SK-N-SH (cell line): Measurements from ENCODE around the gene B3GNT7. TPM values are rescaled to one million over a fixed set of nuclear protein-coding genes. Genes with fewer than 3 reads are reported as not detected.
A peak's percentile ranks its signal among the peaks of the same experiment; 100 is the strongest.

Experiments used
- CTCF ChIA-PET: fragments of 300-600, 350-600 bp; formaldehyde crosslinking; extraction: SDS; loops from one replicate; lab custom pipeline; 2021; lab: Yijun Ruan, JAX
- POLR2A ChIA-PET: fragments of 350-600 bp; sonication (Branson Sonifier 250); formaldehyde crosslinking; extraction: SDS; loops from one replicate; lab custom pipeline; 2020; ENCODE audit warnings: antibody characterized with exemption, inconsistent platforms; lab: Yijun Ruan, JAX
- DNase-seq: peaks from one replicate; pipeline ENCODE4 v3.0.0; 2012
- H2AFZ ChIP-seq: fragments of 200-600 bp; sonication (generic); 2 replicates; pipeline ENCODE4 v1.8.1; 2016; ENCODE audit warnings: antibody characterized with exemption, mild to moderate bottlenecking, low read depth
- H3F3A ChIP-seq: fragments of 200-600 bp; sonication (generic); replicated peaks from 2 replicates; pipeline ENCODE3; 2016; ENCODE audit warnings: antibody characterized with exemption, mild to moderate bottlenecking; ENCODE audit not compliant: insufficient read depth
- H3K27ac ChIP-seq, 2 experiments: fragments of 200-500 bp in 1 of 2; fragments of 200-600 bp in 1 of 2; sonication (Bioruptor generic) in 1 of 2; sonication (generic), shearing (Covaris generic) in 1 of 2; 2 replicates each; pipeline versions ENCODE4 v1.5.1 to v1.6.1; 2014 to 2016; ENCODE audit warnings: low read depth in 2 of 2, inconsistent platforms in 1 of 2, low read length in 1 of 2, mild to moderate bottlenecking in 1 of 2, mixed read lengths in 1 of 2
- H3K27me3 ChIP-seq: fragments of 200-600 bp; sonication (generic), shearing (Covaris generic); 2 replicates; pipeline ENCODE4 v1.6.1; 2016; ENCODE audit warnings: mixed run types; ENCODE audit not compliant: insufficient read depth
- H3K36me3 ChIP-seq, 2 experiments: fragments of 200-500 bp in 1 of 2; fragments of 200-600 bp in 1 of 2; sonication (Bioruptor generic) in 1 of 2; sonication (generic) in 1 of 2; replicated peaks in 1 of 2; 2 replicates each; pipeline versions ENCODE3 to v1.5.1; 2014 to 2016; ENCODE audit warnings: low read length in 1 of 2, mild to moderate bottlenecking in 1 of 2; ENCODE audit not compliant: insufficient read depth in 2 of 2, control insufficient read depth in 1 of 2
- H3K4me1 ChIP-seq, 2 experiments: fragments of 200-500 bp in 1 of 2; fragments of 200-600 bp in 1 of 2; sonication (Bioruptor generic) in 1 of 2; sonication (generic), shearing (Covaris generic) in 1 of 2; 2 replicates each; pipeline versions ENCODE4 v1.5.1 to v1.6.1; 2014 to 2016; ENCODE audit warnings: low read depth in 1 of 2, low read length in 1 of 2, mixed run types in 1 of 2; ENCODE audit not compliant: insufficient read depth in 2 of 2, control insufficient read depth in 1 of 2
- H3K4me2 ChIP-seq: fragments of 200-600 bp; sonication (generic), shearing (Covaris generic); 2 replicates; pipeline ENCODE4 v1.6.1; 2017; ENCODE audit warnings: mixed run types
- H3K4me3 ChIP-seq, 2 experiments: fragments of 200-500 bp in 1 of 2; fragments of 200-600 bp in 1 of 2; sonication (Bioruptor generic) in 1 of 2; sonication (generic), shearing (Covaris generic) in 1 of 2; 2 replicates each; pipeline versions ENCODE4 v1.5.1 to v1.8.1; 2014 to 2016; ENCODE audit warnings: low read depth in 2 of 2, inconsistent platforms in 1 of 2, low read length in 1 of 2, mild to moderate bottlenecking in 1 of 2, mixed read lengths in 1 of 2, moderate library complexity in 1 of 2
- H3K79me2 ChIP-seq: fragments of 200-600 bp; sonication (generic); 2 replicates; pipeline ENCODE4 v1.8.1; 2017; ENCODE audit warnings: mild to moderate bottlenecking; ENCODE audit not compliant: insufficient read depth
- H3K9ac ChIP-seq: fragments of 200-600 bp; sonication (generic); 2 replicates; pipeline ENCODE4 v1.6.1; 2017; ENCODE audit warnings: mixed run types
- H3K9me2 ChIP-seq: fragments of 200-600 bp; sonication (generic); 2 replicates; pipeline ENCODE4 v1.6.1; 2017; ENCODE audit warnings: mixed run types
- H3K9me3 ChIP-seq: fragments of 200-600 bp; sonication (generic); 2 replicates; pipeline ENCODE4 v1.6.1; 2017; ENCODE audit warnings: mixed run types, mild to moderate bottlenecking, moderate library complexity
- H4K20me1 ChIP-seq: fragments of 200-600 bp; sonication (generic); 2 replicates; pipeline ENCODE4 v1.6.1; 2017; ENCODE audit warnings: mild to moderate bottlenecking, mixed run types; ENCODE audit not compliant: insufficient read depth
- CHD2 ChIP-seq: fragments of 150-350 bp; IDR thresholded peaks from 2 replicates; pipeline ENCODE4 v1.6.1; 2018; ENCODE audit warnings: low read length; ENCODE audit not compliant: partially characterized antibody
- ELF1 ChIP-seq: IDR thresholded peaks from 2 replicates; pipeline ENCODE4 v1.4.0; 2012
- EP300 ChIP-seq, 2 experiments: IDR thresholded peaks; 2 replicates each; pipeline versions ENCODE4 v1.4.0 to v1.6.1; 2012; ENCODE audit warnings: borderline replicate concordance in 1 of 2, low read depth in 1 of 2, low read length in 1 of 2
- FOXJ3 ChIP-seq: sonication (generic); formaldehyde crosslinking; IDR thresholded peaks from 2 replicates; pipeline ENCODE4 v1.5.1; 2020; ENCODE audit warnings: mild to moderate bottlenecking, missing genetic modification reagents
- GABPA ChIP-seq: IDR thresholded peaks from 2 replicates; pipeline ENCODE4 v1.4.0; 2012; ENCODE audit warnings: low read depth, mild to moderate bottlenecking
- GATA2 ChIP-seq: sonication (generic); formaldehyde crosslinking; IDR thresholded peaks from 2 replicates; pipeline ENCODE4 v1.5.0; 2020; ENCODE audit warnings: mild to moderate bottlenecking, missing genetic modification reagents
- MXI1 ChIP-seq: IDR thresholded peaks from 2 replicates; pipeline ENCODE4 v1.6.1; 2012; ENCODE audit warnings: mild to moderate bottlenecking, low read depth, low read length, improper control_type of control experiment
- NFIC ChIP-seq: IDR thresholded peaks from 2 replicates; pipeline ENCODE4 v1.4.0; 2012; ENCODE audit warnings: borderline replicate concordance
- POLR2AphosphoS5 ChIP-seq: IDR thresholded peaks from 2 replicates; pipeline ENCODE4 v1.6.1; 2012; ENCODE audit warnings: low read depth, low read length
- RAD21 ChIP-seq: IDR thresholded peaks from 2 replicates; pipeline ENCODE4 v1.6.1; 2012; ENCODE audit warnings: mild to moderate bottlenecking, low read length
- RCOR1 ChIP-seq: fragments of 150-350 bp; IDR thresholded peaks from 2 replicates; pipeline ENCODE4 v1.6.1; 2017; ENCODE audit warnings: antibody characterized with exemption, low read length
- RFX5 ChIP-seq: IDR thresholded peaks from 2 replicates; pipeline ENCODE4 v1.6.1; 2012; ENCODE audit warnings: mild to moderate bottlenecking, improper control_type of control experiment, low read length
- SMC3 ChIP-seq: IDR thresholded peaks from 2 replicates; pipeline ENCODE4 v1.6.1; 2012; ENCODE audit warnings: low read depth, low read length, improper control_type of control experiment
- TAF1 ChIP-seq: IDR thresholded peaks from 2 replicates; pipeline ENCODE4 v1.6.1; 2012; ENCODE audit warnings: low read depth, mild to moderate bottlenecking, low read length, moderate library complexity, borderline replicate concordance
- TCF12 ChIP-seq: IDR thresholded peaks from 2 replicates; pipeline ENCODE4 v1.4.0; 2012
- WGBS: methylation state at CpG from one replicate; pipeline ENCODE4 v1.1.6; 2017; ENCODE audit warnings: low lambda C conversion rate; 5-methylcytosine and 5-hydroxymethylcytosine counted together
- polyA plus RNA-seq, 3 experiments: library from polyadenylated mRNA; depleted of rRNA; stranded (reverse); fragments of >200 nt; gene quantifications; 2 replicates each; pipeline ENCODE4 v1.2.3, GENCODE V29; 2012
- TF ChIP-seq, protein P1 (sequence below): fragments of 150-350 bp; IDR thresholded peaks from 2 replicates; pipeline ENCODE4 v1.6.1; 2017; ENCODE audit warnings: antibody characterized with exemption, low read length, low read depth, borderline replicate concordance
- TF ChIP-seq, protein P2 (sequence below): fragments of 150-350 bp; IDR thresholded peaks from 2 replicates; pipeline ENCODE4 v1.6.1; 2016; ENCODE audit warnings: mild to moderate bottlenecking, low read depth, low read length
- TF ChIP-seq, protein P3 (sequence below): IDR thresholded peaks from 2 replicates; pipeline ENCODE4 v1.6.1; 2012; ENCODE audit warnings: mild to moderate bottlenecking, low read depth, low read length, moderate library complexity
- TF ChIP-seq, protein P4 (sequence below): IDR thresholded peaks from 2 replicates; pipeline ENCODE4 v1.4.0; 2012; ENCODE audit warnings: low read depth

B3GNT7 gene
- polyA plus RNA-seq, 1 of the 3 experiments (the other 2 are of a cell fraction): 0.12 TPM

DNA sequence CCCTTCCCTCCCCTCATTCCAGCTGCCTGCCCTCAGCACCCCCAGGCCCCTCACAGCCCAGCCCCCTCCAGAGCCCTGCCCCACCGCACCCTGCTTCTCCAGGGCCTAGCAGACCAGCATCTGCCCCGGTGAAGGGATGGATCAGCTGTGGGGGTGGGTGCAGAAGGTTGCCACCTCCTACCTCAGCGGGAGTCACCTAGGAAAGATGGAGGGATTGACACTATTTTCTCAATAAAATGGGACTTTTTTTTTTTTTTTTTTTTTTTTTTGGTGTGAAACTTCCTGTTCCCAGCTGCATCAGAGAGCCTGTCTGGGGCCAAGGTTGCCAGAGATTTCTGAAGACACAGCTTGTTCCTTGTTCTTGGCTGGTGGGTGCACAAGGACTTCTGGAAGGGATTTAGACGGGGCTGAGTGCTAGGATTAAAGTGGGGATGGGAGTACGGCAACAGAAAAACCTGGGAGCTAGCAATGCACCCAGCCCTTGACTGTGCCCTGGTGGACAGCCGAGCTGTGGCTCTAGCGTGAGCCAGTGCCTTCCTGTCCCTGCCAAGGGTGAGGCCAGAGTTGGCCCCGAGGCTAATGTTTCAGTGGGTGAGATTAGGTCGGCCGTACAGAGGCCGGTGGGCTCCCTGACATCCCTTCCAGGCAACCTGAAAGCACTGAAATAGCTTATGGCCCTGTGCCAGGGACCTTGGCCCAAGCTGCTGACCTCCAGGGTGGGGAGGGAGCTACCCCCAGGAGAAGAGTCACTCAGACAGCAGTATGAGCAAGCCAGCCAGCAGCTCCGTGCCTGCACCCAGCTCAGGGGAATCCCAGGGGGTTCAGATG, 4.6 kb downstream of the B3GNT7 start:
- Histone ChIP-seq H3K4me3 (no peak overlapping the region), H3K27me3 (no peaks in the 10 kb centered on the region), H3K4me1 (peaks cover 0 to 20% of the 10 kb centered on the region in 2 experiments; a peak in 1 of 4 replicates), H3K9me3 (no peaks in the 10 kb centered on the region), H3K9me2 (no peaks in the 10 kb centered on the region), H3F3A (no peaks in the 10 kb centered on the region), H4K20me1 (no peaks in the 10 kb centered on the region), H3K4me2 (0 out of 2 replicates have a peak overlapping the region, but pooled peaks have one; percentile 3), H3K79me2 (no peaks in the 10 kb centered on the region), H3K27ac (peak overlapping the region in 1 of 2 experiments; percentile 72; a peak in 2 of 4 replicates), H3K9ac (no peak overlapping the region), H2AFZ (peak overlapping the region; percentile 64; the same call in 1 of the 2 replicates), H3K36me3 (no peaks in the 10 kb centered on the region)
- POLR2A ChIA-PET: interaction anchor here (1.1 to 1.2 kb wide), 2 partner anchors 12 to 35 kb away, joined by 7 to 9 read pairs; no protein-coding TSS in a partner anchor
- CTCF ChIA-PET: interaction anchor here (0.6 to 5.4 kb wide), 28 partner anchors 9 to 296 kb away, joined by 3 to 54 read pairs (median 4); no protein-coding TSS in a partner anchor
- TF ChIP-seq, protein P1, sequence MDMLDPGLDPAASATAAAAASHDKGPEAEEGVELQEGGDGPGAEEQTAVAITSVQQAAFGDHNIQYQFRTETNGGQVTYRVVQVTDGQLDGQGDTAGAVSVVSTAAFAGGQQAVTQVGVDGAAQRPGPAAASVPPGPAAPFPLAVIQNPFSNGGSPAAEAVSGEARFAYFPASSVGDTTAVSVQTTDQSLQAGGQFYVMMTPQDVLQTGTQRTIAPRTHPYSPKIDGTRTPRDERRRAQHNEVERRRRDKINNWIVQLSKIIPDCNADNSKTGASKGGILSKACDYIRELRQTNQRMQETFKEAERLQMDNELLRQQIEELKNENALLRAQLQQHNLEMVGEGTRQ: no peak
- peak; percentile 47 for TF ChIP-seq RAD21
- no peak for TF ChIP-seq POLR2AphosphoS5
- no peak for TF ChIP-seq TCF12
- no peak for TF ChIP-seq TAF1
- TF ChIP-seq ELF1: no peak
- TF ChIP-seq, protein P2, sequence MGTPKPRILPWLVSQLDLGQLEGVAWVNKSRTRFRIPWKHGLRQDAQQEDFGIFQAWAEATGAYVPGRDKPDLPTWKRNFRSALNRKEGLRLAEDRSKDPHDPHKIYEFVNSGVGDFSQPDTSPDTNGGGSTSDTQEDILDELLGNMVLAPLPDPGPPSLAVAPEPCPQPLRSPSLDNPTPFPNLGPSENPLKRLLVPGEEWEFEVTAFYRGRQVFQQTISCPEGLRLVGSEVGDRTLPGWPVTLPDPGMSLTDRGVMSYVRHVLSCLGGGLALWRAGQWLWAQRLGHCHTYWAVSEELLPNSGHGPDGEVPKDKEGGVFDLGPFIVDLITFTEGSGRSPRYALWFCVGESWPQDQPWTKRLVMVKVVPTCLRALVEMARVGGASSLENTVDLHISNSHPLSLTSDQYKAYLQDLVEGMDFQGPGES: no peak
- TF ChIP-seq SMC3: peak; percentile 29; the same call in 1 of the 2 replicates
- TF ChIP-seq FOXJ3 (CRISPR knock-in tag): no peak
- TF ChIP-seq RFX5: no peak
- no peak for TF ChIP-seq RCOR1
- TF ChIP-seq CHD2: no peak
- TF ChIP-seq GABPA: no peak
- TF ChIP-seq MXI1: no peak
- 0 out of 4 replicates have a peak, but pooled peaks of 1 of the 2 experiments have one; percentile 6 for TF ChIP-seq EP300 (IDR thresholded peaks at IDR 0.05; ENCODE audit: borderline replicate concordance in 1 of 2, low read depth in 1 of 2, low read length in 1 of 2)
- TF ChIP-seq, protein P3, sequence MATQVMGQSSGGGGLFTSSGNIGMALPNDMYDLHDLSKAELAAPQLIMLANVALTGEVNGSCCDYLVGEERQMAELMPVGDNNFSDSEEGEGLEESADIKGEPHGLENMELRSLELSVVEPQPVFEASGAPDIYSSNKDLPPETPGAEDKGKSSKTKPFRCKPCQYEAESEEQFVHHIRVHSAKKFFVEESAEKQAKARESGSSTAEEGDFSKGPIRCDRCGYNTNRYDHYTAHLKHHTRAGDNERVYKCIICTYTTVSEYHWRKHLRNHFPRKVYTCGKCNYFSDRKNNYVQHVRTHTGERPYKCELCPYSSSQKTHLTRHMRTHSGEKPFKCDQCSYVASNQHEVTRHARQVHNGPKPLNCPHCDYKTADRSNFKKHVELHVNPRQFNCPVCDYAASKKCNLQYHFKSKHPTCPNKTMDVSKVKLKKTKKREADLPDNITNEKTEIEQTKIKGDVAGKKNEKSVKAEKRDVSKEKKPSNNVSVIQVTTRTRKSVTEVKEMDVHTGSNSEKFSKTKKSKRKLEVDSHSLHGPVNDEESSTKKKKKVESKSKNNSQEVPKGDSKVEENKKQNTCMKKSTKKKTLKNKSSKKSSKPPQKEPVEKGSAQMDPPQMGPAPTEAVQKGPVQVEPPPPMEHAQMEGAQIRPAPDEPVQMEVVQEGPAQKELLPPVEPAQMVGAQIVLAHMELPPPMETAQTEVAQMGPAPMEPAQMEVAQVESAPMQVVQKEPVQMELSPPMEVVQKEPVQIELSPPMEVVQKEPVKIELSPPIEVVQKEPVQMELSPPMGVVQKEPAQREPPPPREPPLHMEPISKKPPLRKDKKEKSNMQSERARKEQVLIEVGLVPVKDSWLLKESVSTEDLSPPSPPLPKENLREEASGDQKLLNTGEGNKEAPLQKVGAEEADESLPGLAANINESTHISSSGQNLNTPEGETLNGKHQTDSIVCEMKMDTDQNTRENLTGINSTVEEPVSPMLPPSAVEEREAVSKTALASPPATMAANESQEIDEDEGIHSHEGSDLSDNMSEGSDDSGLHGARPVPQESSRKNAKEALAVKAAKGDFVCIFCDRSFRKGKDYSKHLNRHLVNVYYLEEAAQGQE: no peak
- TF ChIP-seq, protein P4, sequence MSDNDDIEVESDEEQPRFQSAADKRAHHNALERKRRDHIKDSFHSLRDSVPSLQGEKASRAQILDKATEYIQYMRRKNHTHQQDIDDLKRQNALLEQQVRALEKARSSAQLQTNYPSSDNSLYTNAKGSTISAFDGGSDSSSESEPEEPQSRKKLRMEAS: no peak
- no peak for TF ChIP-seq NFIC
- no peak for TF ChIP-seq GATA2 (CRISPR knock-in tag)
- peak; percentile 88 for DNase-seq
- 90% methylated on average over 4 of the region's 12 CpGs for WGBS
